ENCODE data around the gene ADORA1. TPM values are rescaled to one million over a fixed set of nuclear protein-coding genes. Genes with fewer than 3 reads are reported as not detected.

ADORA1 gene
- polyA plus RNA-seq, 1 experiment: 2.4 TPM

- POLR2A ChIA-PET: no interaction called here
- no peaks in the 10 kb centered on the region for H3K36me3 ChIP-seq (ENCODE audit: control insufficient read depth, insufficient read depth, low read length)
- H3K27me3 ChIP-seq (ENCODE audit: control insufficient read depth, insufficient read depth, low read length): peaks cover 16% of the 10 kb centered on the region
- H3K4me3 ChIP-seq (ENCODE audit: low read depth, low read length): no peak overlapping the region
- CTCF ChIA-PET: no interaction called here
- TF ChIP-seq, protein P1, sequence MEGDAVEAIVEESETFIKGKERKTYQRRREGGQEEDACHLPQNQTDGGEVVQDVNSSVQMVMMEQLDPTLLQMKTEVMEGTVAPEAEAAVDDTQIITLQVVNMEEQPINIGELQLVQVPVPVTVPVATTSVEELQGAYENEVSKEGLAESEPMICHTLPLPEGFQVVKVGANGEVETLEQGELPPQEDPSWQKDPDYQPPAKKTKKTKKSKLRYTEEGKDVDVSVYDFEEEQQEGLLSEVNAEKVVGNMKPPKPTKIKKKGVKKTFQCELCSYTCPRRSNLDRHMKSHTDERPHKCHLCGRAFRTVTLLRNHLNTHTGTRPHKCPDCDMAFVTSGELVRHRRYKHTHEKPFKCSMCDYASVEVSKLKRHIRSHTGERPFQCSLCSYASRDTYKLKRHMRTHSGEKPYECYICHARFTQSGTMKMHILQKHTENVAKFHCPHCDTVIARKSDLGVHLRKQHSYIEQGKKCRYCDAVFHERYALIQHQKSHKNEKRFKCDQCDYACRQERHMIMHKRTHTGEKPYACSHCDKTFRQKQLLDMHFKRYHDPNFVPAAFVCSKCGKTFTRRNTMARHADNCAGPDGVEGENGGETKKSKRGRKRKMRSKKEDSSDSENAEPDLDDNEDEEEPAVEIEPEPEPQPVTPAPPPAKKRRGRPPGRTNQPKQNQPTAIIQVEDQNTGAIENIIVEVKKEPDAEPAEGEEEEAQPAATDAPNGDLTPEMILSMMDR (IDR thresholded peaks at IDR 0.05; ENCODE audit: insufficient read depth, low read depth, low read length): no peak
- no peak for DNase-seq (ENCODE audit: low read depth)
Observed at GRCh38 chr1:203093754-203094410, 33.6 kb upstream of the ADORA1 start.

DNA sequence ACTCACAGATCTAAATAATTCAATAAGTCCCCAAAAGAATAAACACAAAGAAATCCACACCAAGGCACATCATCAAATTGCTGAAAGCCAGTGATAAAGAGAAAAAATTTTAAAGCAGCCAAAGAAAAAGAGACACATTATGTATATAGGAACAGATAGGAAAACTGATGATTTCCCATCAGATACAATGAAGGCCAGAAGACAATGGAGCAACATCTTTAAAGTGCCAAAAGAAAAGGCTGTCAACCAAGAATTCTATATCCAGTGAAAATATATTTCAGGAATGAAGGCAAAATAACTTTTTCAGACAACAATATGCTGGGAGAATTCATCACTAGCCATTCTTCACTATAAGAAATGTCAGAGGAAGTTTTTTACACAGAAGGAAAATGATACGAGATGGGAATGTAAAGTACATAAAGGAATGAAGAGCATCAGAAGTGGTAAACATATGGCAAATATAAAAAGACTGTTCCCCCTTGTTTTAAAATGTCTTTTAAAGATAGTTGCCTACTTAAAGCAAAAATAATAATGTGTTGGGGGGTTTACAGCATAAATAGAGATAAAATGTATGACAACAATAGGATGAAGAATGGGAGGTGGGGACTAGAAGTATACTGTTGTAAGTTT is 32.4 kb upstream of the ADORA1 start:
- CTCF ChIA-PET: no interaction called here
- H3K4me3 ChIP-seq (ENCODE audit: low read depth, low read length): no peak overlapping the region
- peaks cover 20% of the 10 kb centered on the region for H3K27me3 ChIP-seq (ENCODE audit: control insufficient read depth, insufficient read depth, low read length)
- TF ChIP-seq, protein P1 (IDR thresholded peaks at IDR 0.05; ENCODE audit: insufficient read depth, low read depth, low read length): no peak
- no peaks in the 10 kb centered on the region for H3K36me3 ChIP-seq (ENCODE audit: control insufficient read depth, insufficient read depth, low read length)
- no peak for DNase-seq (ENCODE audit: low read depth)
- POLR2A ChIA-PET: no interaction called here

DNA sequence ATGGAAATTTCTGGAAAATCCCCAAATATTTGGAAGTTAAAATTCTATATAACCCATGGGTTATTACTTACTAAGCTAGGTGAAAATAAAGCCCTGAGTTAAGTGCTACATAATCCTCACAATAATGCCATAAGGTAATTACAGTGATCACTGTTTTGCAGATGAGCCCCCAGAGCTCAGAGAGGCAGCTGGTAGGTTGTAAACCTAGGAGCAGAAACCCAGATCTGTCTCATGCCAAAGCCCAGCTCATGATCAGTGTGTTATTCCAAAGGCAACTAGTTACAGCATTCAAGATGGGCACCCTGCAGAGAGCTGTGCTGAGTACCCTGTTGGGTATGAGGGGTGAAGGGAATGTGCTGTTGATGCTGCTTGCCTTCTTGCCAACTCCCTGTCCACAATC is 31.0 kb upstream of the ADORA1 start:
- Histone ChIP-seq H3K27me3 (ENCODE audit: control insufficient read depth, insufficient read depth, low read length) (peaks cover 13% of the 10 kb centered on the region), H3K4me3 (ENCODE audit: low read depth, low read length) (no peak overlapping the region), H3K36me3 (ENCODE audit: control insufficient read depth, insufficient read depth, low read length) (no peaks in the 10 kb centered on the region)
- TF ChIP-seq, protein P1 (IDR thresholded peaks at IDR 0.05; ENCODE audit: insufficient read depth, low read depth, low read length): no peak
- POLR2A ChIA-PET: no interaction called here
- CTCF ChIA-PET: interaction anchor here (0.9 to 1.1 kb wide), 2 partner anchors 11 to 119 kb away, joined by 3 to 4 read pairs; partner anchors contain the start of gene MYOG
- no peak for DNase-seq (ENCODE audit: low read depth)

DNA sequence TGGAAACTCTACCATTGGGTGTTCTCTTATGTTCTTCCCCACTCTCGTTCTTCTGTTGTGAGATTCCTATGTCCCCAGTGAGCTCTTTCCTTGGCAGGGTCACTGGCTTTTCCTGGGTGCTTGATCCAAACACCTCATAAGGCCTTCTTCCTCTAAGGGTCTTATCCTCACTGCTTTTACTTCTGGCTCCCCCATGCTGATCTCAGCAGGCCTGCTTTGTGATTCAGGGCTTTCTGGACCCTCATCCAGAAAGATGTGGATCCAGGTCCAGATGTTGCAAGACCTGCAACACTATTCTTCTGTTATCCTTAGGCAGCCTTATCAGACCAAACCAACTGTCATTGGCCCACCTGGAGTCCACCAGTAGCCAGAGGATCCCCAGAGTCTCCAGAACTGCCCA is 30.5 kb upstream of the ADORA1 start:
- no peak overlapping the region for H3K4me3 ChIP-seq (ENCODE audit: low read depth, low read length)
- TF ChIP-seq, protein P1 (IDR thresholded peaks at IDR 0.05; ENCODE audit: insufficient read depth, low read depth, low read length): no peak
- no peak for DNase-seq (ENCODE audit: low read depth)
- POLR2A ChIA-PET: no interaction called here
- no peaks in the 10 kb centered on the region for H3K36me3 ChIP-seq (ENCODE audit: control insufficient read depth, insufficient read depth, low read length)
- H3K27me3 ChIP-seq (ENCODE audit: control insufficient read depth, insufficient read depth, low read length): peaks cover 12% of the 10 kb centered on the region
- CTCF ChIA-PET: interaction anchor here (0.9 to 1.1 kb wide), 2 partner anchors 12 to 118 kb away, joined by 3 to 4 read pairs; partner anchors contain the start of gene MYOG

DNA sequence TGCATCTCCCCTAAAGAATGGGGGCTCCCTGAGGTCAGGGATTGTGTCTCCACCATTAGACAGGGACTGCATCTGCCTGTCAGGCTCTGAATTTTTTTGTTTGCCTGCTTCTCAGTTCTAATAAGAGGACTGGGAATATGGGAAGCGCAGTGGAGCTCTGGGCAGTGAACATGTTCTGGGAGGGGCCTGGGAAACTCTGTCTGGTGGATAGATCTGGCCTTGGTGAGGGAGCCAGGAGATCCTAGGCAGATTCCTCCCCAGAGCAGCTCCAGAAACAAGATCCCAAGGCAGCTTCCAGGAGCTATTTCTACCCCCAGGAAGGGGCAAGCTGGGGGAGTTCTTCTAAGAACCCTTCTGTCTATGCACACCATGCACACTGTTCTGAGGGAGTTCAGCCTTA is 29.1 kb upstream of the ADORA1 start:
- CTCF ChIA-PET: interaction anchor here (1.1 to 1.7 kb wide), 7 partner anchors 12 to 169 kb away, joined by 3 to 7 read pairs (median 3); no protein-coding TSS in a partner anchor
- Histone ChIP-seq H3K27me3 (ENCODE audit: control insufficient read depth, insufficient read depth, low read length) (peaks cover 17% of the 10 kb centered on the region), H3K4me3 (ENCODE audit: low read depth, low read length) (no peak overlapping the region), H3K36me3 (ENCODE audit: control insufficient read depth, insufficient read depth, low read length) (no peaks in the 10 kb centered on the region)
- TF ChIP-seq, protein P1 (IDR thresholded peaks at IDR 0.05; ENCODE audit: insufficient read depth, low read depth, low read length): no peak
- POLR2A ChIA-PET: no interaction called here
- DNase-seq (ENCODE audit: low read depth): no peak
